Measurements from ENCODE around the gene OTC. TPM values are rescaled to one million over a fixed set of nuclear protein-coding genes. Genes with fewer than 3 reads are reported as not detected.

Gene OTC
- total RNA-seq, 1 experiment from 2014 or later = not detected

DNA sequence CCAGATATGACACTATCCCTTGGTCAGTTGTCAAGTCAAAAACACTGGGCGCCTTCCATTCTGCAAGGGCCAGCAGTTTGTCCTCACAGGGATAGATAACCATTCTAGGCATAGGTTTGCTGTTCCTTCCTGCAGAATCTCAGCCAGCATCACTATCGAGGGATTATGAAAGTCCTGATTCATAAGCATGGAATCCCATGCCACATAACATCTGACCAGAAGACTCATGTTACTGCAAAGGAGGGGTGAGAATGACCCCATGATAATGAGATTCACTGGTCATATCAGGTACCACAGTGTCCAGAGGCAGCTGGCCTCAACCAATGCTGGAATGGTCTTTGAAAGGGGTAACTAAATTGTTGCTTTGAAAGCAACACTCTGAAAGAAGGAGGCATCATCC, 84.7 kb downstream of the OTC start:
- Histone ChIP-seq H3K9me2 (ENCODE audit: insufficient read depth) (no peaks in the 10 kb centered on the region), H3K36me3 (ENCODE audit: control insufficient read depth in 1 of 2, insufficient read depth in 2 of 2, low read length in 2 of 2) (no peaks in the 10 kb centered on the region), H3K4me2 (ENCODE audit: low read length) (no peak overlapping the region), H4K20me1 (ENCODE audit: insufficient read depth) (no peaks in the 10 kb centered on the region), H3K27me3 (ENCODE audit: insufficient read depth, low read length) (no peaks in the 10 kb centered on the region), H2AFZ (ENCODE audit: low read depth, low read length, poor library complexity, severe bottlenecking) (no peak overlapping the region), H3K79me2 (ENCODE audit: insufficient read depth, low read length) (no peaks in the 10 kb centered on the region), H3K4me3 (replicated peaks in 1 of 2; ENCODE audit: low read depth in 1 of 2, low read length in 2 of 2) (no peak overlapping the region), H3K9me3 (ENCODE audit: control insufficient read depth in 1 of 2, insufficient read depth in 1 of 2, low read depth in 1 of 2, low read length in 2 of 2) (no peaks in the 10 kb centered on the region), H3K27ac (ENCODE audit: low read depth, low read length) (no peak overlapping the region), H3K4me1 (ENCODE audit: control insufficient read depth in 1 of 2, insufficient read depth in 2 of 2, low read length in 2 of 2) (no peaks in the 10 kb centered on the region), H3K9ac (ENCODE audit: low read length) (no peak overlapping the region)
- ChIA-PET RAD21 (ENCODE audit: low non-redundant PET in 1 of 2, low total read pairs in 2 of 2, uncharacterized antibody in 2 of 2, unreplicated experiment in 2 of 2) (no interaction called here), POLR2A (no interaction called here), CTCF (no interaction called here)
- DNase-seq (ENCODE audit: low read depth, low spot score) (no peak), ATAC-seq (no peak)
- intact Hi-C loops (cut with micrococcal nuclease) = no loop called here
- BruUV-seq (replicated peaks) = no TSS peak
- TF ChIP-seq ZFX (IDR thresholded peaks at IDR 0.05) (no peak), POLR2AphosphoS5 (IDR thresholded peaks at IDR 0.05; ENCODE audit: low read depth, low read length) (no peak), JUND (IDR thresholded peaks at IDR 0.05) (no peak), CBX3 (IDR thresholded peaks at IDR 0.05; ENCODE audit: low read depth) (no peak), EZH2phosphoT487 (IDR thresholded peaks at IDR 0.05; ENCODE audit: borderline replicate concordance) (no peak)
- TF ChIP-seq, protein P1, sequence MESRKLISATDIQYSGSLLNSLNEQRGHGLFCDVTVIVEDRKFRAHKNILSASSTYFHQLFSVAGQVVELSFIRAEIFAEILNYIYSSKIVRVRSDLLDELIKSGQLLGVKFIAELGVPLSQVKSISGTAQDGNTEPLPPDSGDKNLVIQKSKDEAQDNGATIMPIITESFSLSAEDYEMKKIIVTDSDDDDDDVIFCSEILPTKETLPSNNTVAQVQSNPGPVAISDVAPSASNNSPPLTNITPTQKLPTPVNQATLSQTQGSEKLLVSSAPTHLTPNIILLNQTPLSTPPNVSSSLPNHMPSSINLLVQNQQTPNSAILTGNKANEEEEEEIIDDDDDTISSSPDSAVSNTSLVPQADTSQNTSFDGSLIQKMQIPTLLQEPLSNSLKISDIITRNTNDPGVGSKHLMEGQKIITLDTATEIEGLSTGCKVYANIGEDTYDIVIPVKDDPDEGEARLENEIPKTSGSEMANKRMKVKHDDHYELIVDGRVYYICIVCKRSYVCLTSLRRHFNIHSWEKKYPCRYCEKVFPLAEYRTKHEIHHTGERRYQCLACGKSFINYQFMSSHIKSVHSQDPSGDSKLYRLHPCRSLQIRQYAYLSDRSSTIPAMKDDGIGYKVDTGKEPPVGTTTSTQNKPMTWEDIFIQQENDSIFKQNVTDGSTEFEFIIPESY (IDR thresholded peaks at IDR 0.05; ENCODE audit: extremely low read depth, insufficient replicate concordance, low read length) = no peak

DNA sequence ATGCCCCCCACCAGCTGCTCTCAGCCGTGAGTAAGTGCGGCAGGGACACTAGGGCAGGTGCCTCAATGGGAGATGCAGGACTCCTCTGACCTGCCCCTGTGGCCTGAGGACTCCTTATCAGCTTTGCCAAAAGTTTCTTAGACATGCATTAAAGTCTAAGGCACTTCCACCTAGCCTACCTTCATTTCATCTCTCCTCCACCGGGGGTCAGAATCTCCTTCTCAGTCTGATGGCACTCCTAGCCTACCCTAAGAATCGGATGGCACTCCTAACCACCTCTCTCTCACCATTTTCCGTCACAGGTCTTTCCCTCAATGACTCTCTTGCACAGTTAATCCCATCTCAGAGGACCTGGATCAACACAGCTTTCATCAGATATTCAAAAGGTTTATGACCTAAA, 85.9 kb downstream of the OTC start:
- DNase-seq (ENCODE audit: low read depth, low spot score) = no peak

More for the DNA sequence above, 85.9 kb downstream of the OTC start:
- RAD21 ChIA-PET (ENCODE audit: low non-redundant PET in 1 of 2, low total read pairs in 2 of 2, uncharacterized antibody in 2 of 2, unreplicated experiment in 2 of 2) = no interaction called here
- Histone ChIP-seq H3K9ac (ENCODE audit: low read length) (no peak overlapping the region), H3K27ac (ENCODE audit: low read depth, low read length) (no peak overlapping the region), H4K20me1 (ENCODE audit: insufficient read depth) (no peaks in the 10 kb centered on the region), H3K27me3 (ENCODE audit: insufficient read depth, low read length) (no peaks in the 10 kb centered on the region), H3K79me2 (ENCODE audit: insufficient read depth, low read length) (no peaks in the 10 kb centered on the region), H2AFZ (ENCODE audit: low read depth, low read length, poor library complexity, severe bottlenecking) (no peak overlapping the region), H3K9me2 (ENCODE audit: insufficient read depth) (no peaks in the 10 kb centered on the region), H3K4me1 (ENCODE audit: control insufficient read depth in 1 of 2, insufficient read depth in 2 of 2, low read length in 2 of 2) (no peaks in the 10 kb centered on the region), H3K36me3 (ENCODE audit: control insufficient read depth in 1 of 2, insufficient read depth in 2 of 2, low read length in 2 of 2) (no peaks in the 10 kb centered on the region), H3K9me3 (ENCODE audit: control insufficient read depth in 1 of 2, insufficient read depth in 1 of 2, low read depth in 1 of 2, low read length in 2 of 2) (no peaks in the 10 kb centered on the region), H3K4me3 (replicated peaks in 1 of 2; ENCODE audit: low read depth in 1 of 2, low read length in 2 of 2) (no peak overlapping the region), H3K4me2 (ENCODE audit: low read length) (no peak overlapping the region)
- POLR2A ChIA-PET = no interaction called here
- no peak for TF ChIP-seq EZH2 (IDR thresholded peaks at IDR 0.05)
- TF ChIP-seq SIN3A (IDR thresholded peaks at IDR 0.05; ENCODE audit: low read depth) = no peak
- TF ChIP-seq EGR1 (IDR thresholded peaks at IDR 0.05; ENCODE audit: low read depth) = no peak
- TF ChIP-seq SRF (IDR thresholded peaks at IDR 0.05; ENCODE audit: low read depth) = no peak
- TF ChIP-seq, protein P2, sequence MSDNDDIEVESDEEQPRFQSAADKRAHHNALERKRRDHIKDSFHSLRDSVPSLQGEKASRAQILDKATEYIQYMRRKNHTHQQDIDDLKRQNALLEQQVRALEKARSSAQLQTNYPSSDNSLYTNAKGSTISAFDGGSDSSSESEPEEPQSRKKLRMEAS (IDR thresholded peaks at IDR 0.05) = no peak
- TF ChIP-seq POLR2A (IDR thresholded peaks at IDR 0.05; ENCODE audit: borderline replicate concordance, extremely low read depth, insufficient read depth, insufficient read length) = no peak
- no peak for TF ChIP-seq CBX3 (IDR thresholded peaks at IDR 0.05; ENCODE audit: low read depth)
- BruUV-seq (replicated peaks) = no TSS peak
- CTCF ChIA-PET = no interaction called here
- ATAC-seq = no peak
- intact Hi-C loops (cut with micrococcal nuclease) = no loop called here

Data from HCT116 (cell line).